Peyer's patch (tissue), 4 donors: ENCODE measurements around the gene GLRA1. TPM values are rescaled to one million over a fixed set of nuclear protein-coding genes. Genes with fewer than 3 reads are reported as not detected.

Experiments
- DNase-seq, 3 donors: peaks; one replicate each; pipeline ENCODE4 v3.0.0-alpha.2; 2017 to 2019
- H3K27ac ChIP-seq, 4 donors: fragments of 200-600 bp; sonication (generic); one replicate each; pipeline ENCODE4 v1.5.1; 2016 to 2019
- H3K27me3 ChIP-seq, 2 donors: fragments of 200-600 bp; sonication (generic); one replicate each; pipeline ENCODE4 v1.5.1; 2019
- H3K36me3 ChIP-seq, 3 donors: fragments of 200-600 bp; sonication (generic); one replicate each; pipeline ENCODE4 v1.5.1; 2016 to 2019
- H3K4me1 ChIP-seq, 4 donors: fragments of 200-600 bp; sonication (generic); one replicate each; pipeline ENCODE4 v1.5.1; 2016 to 2019
- H3K4me3 ChIP-seq, 4 donors: fragments of 200-600 bp; sonication (generic); 1 replicate in 3 of 4; 2 replicates in 1 of 4; pipeline ENCODE4 v1.5.1; 2016 to 2019; ENCODE audit warnings: mild to moderate bottlenecking in 1 of 4
- H3K9me3 ChIP-seq, 4 donors: fragments of 200-600 bp; sonication (generic); one replicate each; pipeline ENCODE4 v1.5.1; 2016 to 2019; ENCODE audit warnings: mild to moderate bottlenecking in 1 of 4
- POLR2A ChIP-seq, 2 donors: fragments of 450-650 bp; IDR thresholded peaks; one replicate each; pipeline ENCODE4 v1.5.1; 2017; ENCODE audit warnings: antibody characterized with exemption in 2 of 2, mild to moderate bottlenecking in 2 of 2, moderate library complexity in 2 of 2
- total RNA-seq, 4 donors: library from RNA; depleted of rRNA; stranded (reverse); fragments of >200 nt; gene quantifications; one replicate each; pipeline ENCODE4 v1.1.0, GENCODE V29; 2016
- TF ChIP-seq, protein P1 (sequence below), 6 experiments: fragments of 450-650 bp in 4 of 6; fragments of 200-600 bp in 2 of 6; sonication (generic) in 1 of 6; IDR thresholded peaks; one replicate each; pipeline ENCODE4 v1.5.1; 2017 to 2019; ENCODE audit warnings: antibody characterized with exemption in 6 of 6, mild to moderate bottlenecking in 3 of 6, moderate library complexity in 1 of 6

Gene GLRA1
- not detected for total RNA-seq

DNA sequence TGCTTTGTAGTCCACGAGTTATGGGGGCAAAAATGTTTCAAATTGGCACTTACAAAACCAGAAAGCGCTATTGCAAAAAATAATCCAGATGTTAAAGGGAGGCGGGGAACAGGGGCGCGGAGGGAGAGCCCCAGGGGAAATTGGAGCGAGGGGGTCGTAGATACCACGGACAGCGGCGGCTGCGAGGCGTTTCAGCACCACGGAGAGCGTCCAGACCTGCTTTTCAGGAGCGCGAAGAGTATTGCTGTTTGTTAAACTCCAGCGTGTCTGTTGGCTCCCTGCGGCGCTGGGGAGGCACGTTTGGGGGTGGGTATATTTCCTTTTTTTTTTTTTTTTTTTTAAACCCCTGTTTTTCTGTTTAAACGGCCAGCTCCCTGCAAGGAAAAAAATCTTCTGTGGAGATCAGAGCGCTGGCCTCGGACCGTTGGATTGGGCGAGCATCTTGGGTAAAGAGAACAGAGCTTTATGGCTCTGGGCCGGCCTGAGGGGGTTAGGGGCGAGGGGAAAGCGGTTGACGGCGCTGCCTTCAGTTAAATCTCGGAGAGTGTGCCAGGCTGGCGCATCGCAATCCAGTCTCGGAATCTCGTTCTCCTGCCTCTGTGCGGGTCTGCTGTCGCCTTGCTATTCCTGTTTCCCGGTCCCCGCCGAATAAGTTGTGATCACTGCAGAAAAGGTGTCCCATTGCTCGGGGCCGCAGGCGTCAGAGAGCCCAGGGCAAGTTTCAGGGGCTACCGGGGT is at the start of gene GLRA1:
TSS of gene GLRA1 (minus strand) at position 288 of the 738 bp plus-strand sequence. CDS start 302 bp downstream, outside the sequence.
- Histone ChIP-seq H3K36me3 (no peaks in the 10 kb centered on the region), H3K27ac (no peak within 1 kb of the TSS), H3K4me3 (no peak within 1 kb of the TSS), H3K9me3 (no peaks in the 10 kb centered on the region), H3K27me3 (no peaks in the 10 kb centered on the region), H3K4me1 (no peaks in the 10 kb centered on the region)
- no peak for TF ChIP-seq POLR2A (IDR thresholded peaks at IDR 0.05)
- TF ChIP-seq, protein P1, sequence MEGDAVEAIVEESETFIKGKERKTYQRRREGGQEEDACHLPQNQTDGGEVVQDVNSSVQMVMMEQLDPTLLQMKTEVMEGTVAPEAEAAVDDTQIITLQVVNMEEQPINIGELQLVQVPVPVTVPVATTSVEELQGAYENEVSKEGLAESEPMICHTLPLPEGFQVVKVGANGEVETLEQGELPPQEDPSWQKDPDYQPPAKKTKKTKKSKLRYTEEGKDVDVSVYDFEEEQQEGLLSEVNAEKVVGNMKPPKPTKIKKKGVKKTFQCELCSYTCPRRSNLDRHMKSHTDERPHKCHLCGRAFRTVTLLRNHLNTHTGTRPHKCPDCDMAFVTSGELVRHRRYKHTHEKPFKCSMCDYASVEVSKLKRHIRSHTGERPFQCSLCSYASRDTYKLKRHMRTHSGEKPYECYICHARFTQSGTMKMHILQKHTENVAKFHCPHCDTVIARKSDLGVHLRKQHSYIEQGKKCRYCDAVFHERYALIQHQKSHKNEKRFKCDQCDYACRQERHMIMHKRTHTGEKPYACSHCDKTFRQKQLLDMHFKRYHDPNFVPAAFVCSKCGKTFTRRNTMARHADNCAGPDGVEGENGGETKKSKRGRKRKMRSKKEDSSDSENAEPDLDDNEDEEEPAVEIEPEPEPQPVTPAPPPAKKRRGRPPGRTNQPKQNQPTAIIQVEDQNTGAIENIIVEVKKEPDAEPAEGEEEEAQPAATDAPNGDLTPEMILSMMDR (IDR thresholded peaks at IDR 0.05), result no peak
- DNase-seq, result peak in 1 of 3 donors; percentile 45

DNA sequence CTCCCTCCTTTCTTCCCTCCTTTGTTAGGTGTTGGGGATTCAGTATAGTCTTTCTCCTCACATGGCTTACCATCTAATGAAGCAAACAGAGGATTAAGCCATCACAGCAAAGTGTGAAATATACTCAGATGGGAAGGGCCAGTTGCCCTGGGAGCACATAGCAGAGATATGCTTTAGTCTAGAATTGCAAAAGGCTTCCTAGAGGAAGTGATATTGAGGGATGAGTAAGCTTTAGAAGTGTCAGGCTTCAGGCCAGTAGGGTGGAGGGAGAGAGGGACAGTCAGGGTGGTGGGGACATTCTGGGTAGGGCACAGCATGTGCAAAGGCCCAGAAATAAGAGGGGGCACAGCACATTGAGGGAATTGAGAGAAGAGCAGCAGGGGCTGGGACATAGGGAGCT is 46.2 kb upstream of the GLRA1 start:
- no peaks in the 10 kb centered on the region for H3K4me1 ChIP-seq

DNA sequence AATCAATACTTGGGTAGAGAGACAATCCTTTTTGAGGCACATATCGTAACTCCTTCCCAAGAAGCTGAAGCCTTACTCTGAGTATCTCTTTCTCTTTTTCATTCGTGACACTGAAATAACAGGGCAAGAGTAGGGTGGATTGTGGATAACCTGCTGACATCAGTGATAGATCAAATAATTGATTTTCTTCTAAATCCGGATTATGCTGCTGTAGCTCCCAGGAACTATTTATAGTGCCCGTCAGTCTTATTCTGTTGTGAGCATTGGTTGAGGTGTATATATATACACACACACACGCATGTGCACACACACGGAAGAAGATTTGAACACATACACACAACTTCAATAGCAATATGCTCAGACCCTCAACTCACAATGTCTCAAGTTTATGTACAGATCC is 43.2 kb upstream of the GLRA1 start:
- TF ChIP-seq POLR2A (IDR thresholded peaks at IDR 0.05), result no peak
- TF ChIP-seq, protein P1 (IDR thresholded peaks at IDR 0.05), result no peak

More for the DNA sequence above, 46.2 kb upstream of the GLRA1 start:
- no peak for DNase-seq
- TF ChIP-seq, protein P1 (IDR thresholded peaks at IDR 0.05), result no peak
- no peak for TF ChIP-seq POLR2A (IDR thresholded peaks at IDR 0.05)
- no peaks in the 10 kb centered on the region for H3K9me3 ChIP-seq
- H3K36me3 ChIP-seq, result no peaks in the 10 kb centered on the region
- H3K27ac ChIP-seq, result no peak overlapping the region
- no peaks in the 10 kb centered on the region for H3K27me3 ChIP-seq
- no peak overlapping the region for H3K4me3 ChIP-seq

DNA sequence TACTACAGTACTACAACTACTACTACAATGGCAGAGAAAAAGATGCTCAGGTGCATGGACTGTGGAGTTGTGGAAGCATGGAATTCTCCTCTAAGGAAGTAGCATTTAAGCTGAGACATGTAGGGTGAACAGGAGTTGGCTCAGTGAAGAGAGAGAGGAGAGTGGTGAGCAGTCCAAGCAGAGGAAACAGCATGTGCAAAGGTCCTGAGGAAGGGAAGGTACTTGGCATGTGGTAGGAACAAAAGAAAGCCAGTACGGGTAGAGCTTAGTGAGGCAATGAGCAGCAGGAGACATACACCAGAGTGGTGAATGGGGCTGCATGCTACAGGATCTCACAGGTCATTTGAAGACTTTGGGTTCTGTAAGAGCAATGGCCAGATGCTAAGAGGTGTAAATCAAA is 41.4 kb upstream of the GLRA1 start:
- H3K9me3 ChIP-seq, result no peaks in the 10 kb centered on the region
- DNase-seq, result no peak
- no peaks in the 10 kb centered on the region for H3K4me1 ChIP-seq
- no peaks in the 10 kb centered on the region for H3K36me3 ChIP-seq
- H3K27ac ChIP-seq, result no peak overlapping the region
- H3K4me3 ChIP-seq, result no peak overlapping the region
- no peaks in the 10 kb centered on the region for H3K27me3 ChIP-seq
- TF ChIP-seq POLR2A (IDR thresholded peaks at IDR 0.05), result no peak
- TF ChIP-seq, protein P1 (IDR thresholded peaks at IDR 0.05), result no peak

More for the DNA sequence above, 43.2 kb upstream of the GLRA1 start:
- H3K36me3 ChIP-seq, result no peaks in the 10 kb centered on the region
- no peaks in the 10 kb centered on the region for H3K4me1 ChIP-seq
- no peaks in the 10 kb centered on the region for H3K9me3 ChIP-seq
- no peak for DNase-seq
- H3K4me3 ChIP-seq, result no peak overlapping the region
- no peaks in the 10 kb centered on the region for H3K27me3 ChIP-seq
- H3K27ac ChIP-seq, result no peak overlapping the region

DNA sequence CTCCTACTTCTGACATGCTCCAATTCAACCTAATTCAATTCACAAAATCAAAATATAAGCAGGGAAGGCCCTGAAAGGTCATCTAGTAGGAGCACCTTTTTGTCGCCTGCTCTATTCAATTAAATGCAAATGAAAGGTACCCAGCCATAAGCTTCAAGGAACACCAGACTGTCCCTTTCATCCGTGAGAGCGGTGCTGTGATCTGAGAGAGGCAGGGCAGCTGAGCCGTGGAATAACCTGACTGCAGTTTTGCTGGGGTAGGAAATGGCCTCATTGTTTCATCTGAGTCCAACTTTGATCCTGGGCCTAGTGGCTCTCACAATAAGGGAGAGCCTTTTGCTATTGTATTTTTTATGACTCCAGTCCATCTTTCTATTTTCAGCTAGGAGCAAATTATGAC is 39.8 kb upstream of the GLRA1 start:
- H3K9me3 ChIP-seq, result no peaks in the 10 kb centered on the region
- no peaks in the 10 kb centered on the region for H3K4me1 ChIP-seq
- H3K36me3 ChIP-seq, result no peaks in the 10 kb centered on the region
- H3K27ac ChIP-seq, result no peak overlapping the region
- no peaks in the 10 kb centered on the region for H3K27me3 ChIP-seq
- DNase-seq, result no peak
- TF ChIP-seq POLR2A (IDR thresholded peaks at IDR 0.05), result no peak
- TF ChIP-seq, protein P1 (IDR thresholded peaks at IDR 0.05), result no peak
- no peak overlapping the region for H3K4me3 ChIP-seq
